Endodermal cell (in vitro differentiated cells): ENCODE data around the gene SLC17A1. TPM values are rescaled to one million over a fixed set of nuclear protein-coding genes. Genes with fewer than 3 reads are reported as not detected.

Source experiments
- DNase-seq: peaks from one replicate; pipeline ENCODE4 v3.0.0-alpha.2; 2017
- H3K27ac ChIP-seq: 2 replicates; pipeline ENCODE4 v1.5.1; 2013; ENCODE audit warnings: mild to moderate bottlenecking, low read depth, low read length, moderate library complexity
- H3K27me3 ChIP-seq: 2 replicates; pipeline ENCODE4 v1.6.1; 2013; ENCODE audit warnings: mild to moderate bottlenecking, low read length, moderate library complexity; ENCODE audit not compliant: insufficient read depth, control insufficient read depth, poor library complexity, severe bottlenecking
- H3K36me3 ChIP-seq: 2 replicates; pipeline ENCODE4 v1.7.0; 2013; ENCODE audit warnings: mild to moderate bottlenecking, low read length, moderate library complexity; ENCODE audit not compliant: control insufficient read depth, insufficient read depth
- H3K4me1 ChIP-seq: one replicate; pipeline ENCODE4 v1.7.0; 2013; ENCODE audit warnings: low read length; ENCODE audit not compliant: control insufficient read depth, insufficient read depth
- H3K4me3 ChIP-seq: 2 replicates; pipeline ENCODE4 v1.5.1; 2013; ENCODE audit warnings: mild to moderate bottlenecking, low read length, moderate library complexity
- H3K9ac ChIP-seq: 2 replicates; pipeline ENCODE4 v1.6.1; 2013; ENCODE audit warnings: mild to moderate bottlenecking, low read length, moderate library complexity; ENCODE audit not compliant: poor library complexity, severe bottlenecking; ENCODE audit errors: extremely low read depth
- H3K9me3 ChIP-seq: 2 replicates; pipeline ENCODE4 v1.6.1; 2013; ENCODE audit warnings: mild to moderate bottlenecking, low read length, moderate library complexity; ENCODE audit not compliant: control insufficient read depth
- H3K27ac Mint-ChIP-seq: 2 replicates; pipeline ENCODE4 v1.8.0; 2020; ENCODE audit warnings: mixed read lengths
- H3K27me3 Mint-ChIP-seq: 2 replicates; pipeline ENCODE4 v1.8.0; 2021; ENCODE audit warnings: mild to moderate bottlenecking, mixed read lengths; ENCODE audit not compliant: insufficient read depth
- H3K36me3 Mint-ChIP-seq: 2 replicates; pipeline ENCODE4 v1.8.0; 2020; ENCODE audit warnings: low read depth, mixed read lengths
- H3K4me1 Mint-ChIP-seq: 2 replicates; pipeline ENCODE4 v1.8.0; 2020; ENCODE audit warnings: mixed read lengths
- H3K4me3 Mint-ChIP-seq: 2 replicates; pipeline ENCODE4 v1.8.0; 2020; ENCODE audit warnings: mild to moderate bottlenecking, moderate library complexity, mixed read lengths
- H3K9me3 Mint-ChIP-seq: 2 replicates; pipeline ENCODE4 v1.8.0; 2020; ENCODE audit warnings: mild to moderate bottlenecking, mixed read lengths
- CTCF ChIP-seq: fragments of 200-600 bp; sonication (generic); conservative IDR thresholded peaks from 2 replicates; pipeline ENCODE4 v1.5.0; 2021; ENCODE audit warnings: antibody characterized with exemption, mild to moderate bottlenecking
- WGBS, 2 experiments: methylation state at CpG; one replicate each; pipeline versions ENCODE4 v1.1.5 to v1.1.7; 2013; ENCODE audit warnings: missing lambda C conversion rate in 2 of 2, mixed read lengths in 1 of 2; ENCODE audit not compliant: insufficient coverage in 1 of 2, insufficient read length in 1 of 2; 5-methylcytosine and 5-hydroxymethylcytosine counted together
- total RNA-seq, 2 donors: library from RNA; stranded (reverse); fragmentation: NEBNext Ultra II Directional in 1 of 2; extraction: Animal tissue kit (Norgen Biotek cat#: 25700) in 1 of 2; gene quantifications; 2 replicates in 1 of 2; 3 replicates in 1 of 2; pipeline ENCODE4 v1.2.1, GENCODE V29; 2021

SLC17A1 gene
- total RNA-seq, 2 donors from 2014 or later: not detected

DNA sequence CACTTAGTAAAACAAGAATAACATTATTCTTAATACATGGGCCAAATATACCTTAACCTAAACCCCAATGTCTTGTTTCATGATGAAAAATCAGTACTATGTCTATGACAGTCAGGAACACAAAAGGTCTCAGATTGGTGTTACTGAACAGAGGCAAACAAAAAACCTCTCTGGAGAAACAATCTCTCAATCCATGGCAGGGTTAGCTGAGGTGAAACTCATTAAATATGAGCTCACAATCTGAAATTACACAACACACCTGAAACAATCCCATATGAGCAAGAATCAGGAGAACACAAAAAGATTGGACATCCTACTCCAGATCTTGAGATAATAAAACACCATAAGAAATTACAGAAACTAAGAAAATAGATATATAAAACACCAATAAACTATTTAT lies 83.8 kb downstream of the SLC17A1 start:
- no peak for DNase-seq
- Mint-ChIP-seq H3K4me3 (no peak overlapping the region), H3K36me3 (no peaks in the 10 kb centered on the region), H3K27ac (no peak overlapping the region), H3K27me3 (no peaks in the 10 kb centered on the region), H3K9me3 (no peaks in the 10 kb centered on the region), H3K4me1 (peaks cover 10% of the 10 kb centered on the region)
- no peak for TF ChIP-seq CTCF
- Histone ChIP-seq H3K36me3 (no peaks in the 10 kb centered on the region), H3K4me3 (no peak overlapping the region), H3K9me3 (no peaks in the 10 kb centered on the region), H3K4me1 (no peaks in the 10 kb centered on the region), H3K27me3 (no peaks in the 10 kb centered on the region), H3K27ac (no peak overlapping the region), H3K9ac (no peak overlapping the region)

DNA sequence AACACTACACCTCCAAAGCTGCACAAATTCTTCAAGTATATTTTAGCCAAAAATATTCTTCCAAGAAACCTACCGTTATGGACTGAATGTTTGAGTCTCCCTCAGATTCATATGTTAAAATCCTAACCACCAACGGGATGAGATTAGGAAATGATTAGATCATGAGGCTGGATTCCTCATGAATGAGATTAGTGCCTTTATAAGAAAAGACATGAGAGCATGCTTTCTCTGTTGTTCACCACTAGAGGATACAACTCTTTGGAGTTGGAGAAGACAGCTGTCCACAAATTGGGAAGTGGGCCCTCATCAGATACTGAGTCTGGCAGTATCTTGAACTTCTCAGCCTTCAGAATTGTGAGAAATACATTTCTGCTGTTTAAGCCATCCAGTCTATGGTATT lies 84.4 kb downstream of the SLC17A1 start:
- no peak for DNase-seq
- H3K9ac ChIP-seq: no peak overlapping the region
- Mint-ChIP-seq H3K27ac (no peak overlapping the region), H3K27me3 (no peaks in the 10 kb centered on the region), H3K36me3 (no peaks in the 10 kb centered on the region), H3K9me3 (peaks cover under 1% of the 10 kb centered on the region), H3K4me1 (peaks cover 10% of the 10 kb centered on the region), H3K4me3 (no peak overlapping the region)
- 91 to 100% methylated on average over 1 to 2 of the region's 2 CpGs for WGBS, 2 experiments
- H3K36me3 ChIP-seq: no peaks in the 10 kb centered on the region
- no peak overlapping the region for H3K27ac ChIP-seq
- no peak overlapping the region for H3K4me3 ChIP-seq
- H3K27me3 ChIP-seq: no peaks in the 10 kb centered on the region
- H3K9me3 ChIP-seq: no peaks in the 10 kb centered on the region
- H3K4me1 ChIP-seq: no peaks in the 10 kb centered on the region
- TF ChIP-seq CTCF: no peak

- H3K36me3 Mint-ChIP-seq: no peaks in the 10 kb centered on the region
- no peaks in the 10 kb centered on the region for H3K27me3 Mint-ChIP-seq
- H3K4me1 Mint-ChIP-seq: peaks cover 10% of the 10 kb centered on the region
- no peak overlapping the region for H3K4me3 Mint-ChIP-seq
- peaks cover 5% of the 10 kb centered on the region for H3K9me3 Mint-ChIP-seq
- no peak for DNase-seq
- peak; percentile 65 for TF ChIP-seq CTCF
- no peaks in the 10 kb centered on the region for H3K4me1 ChIP-seq
- no peak overlapping the region for H3K27ac ChIP-seq
- 96 to 100% methylated on average over 1 of the region's 1 CpG for WGBS, 2 experiments
- H3K9ac ChIP-seq: no peak overlapping the region
- H3K27me3 ChIP-seq: no peaks in the 10 kb centered on the region
- no peak overlapping the region for H3K4me3 ChIP-seq
- H3K27ac Mint-ChIP-seq: no peak overlapping the region
- no peaks in the 10 kb centered on the region for H3K36me3 ChIP-seq
- peaks cover 3% of the 10 kb centered on the region for H3K9me3 ChIP-seq
These were observed 84.9 kb downstream of the SLC17A1 start for GRCh38 chr6:25746968-25747367.
